SJSA1 (cell line): ENCODE measurements around the gene ANKRD33B. TPM values are rescaled to one million over a fixed set of nuclear protein-coding genes. Genes with fewer than 3 reads are reported as not detected.
"Not testable (repeated sequence)": the region's sequence is repeated elsewhere in the genome, so short reads cannot be mapped to it uniquely, and the experiment has no call there.

Experiments used
- DNase-seq, 2 experiments: peaks; one replicate each; pipeline ENCODE4 v3.0.0-alpha.2; 2015 to 2020; ENCODE audit warnings: low spot score in 2 of 2, low read depth in 1 of 2
- H3K27ac ChIP-seq: fragments of 250-450 bp; sonication (Bioruptor Pico); 2 replicates; pipeline ENCODE4 v1.5.1; 2020; ENCODE audit warnings: mild to moderate bottlenecking, moderate library complexity
- H3K27me3 ChIP-seq: fragments of 250-450 bp; sonication (Bioruptor Pico); replicated peaks from 2 replicates; pipeline ENCODE4 v1.5.1; 2020; ENCODE audit warnings: mild to moderate bottlenecking, moderate library complexity
- H3K36me3 ChIP-seq: fragments of 250-450 bp; sonication (Bioruptor Pico); 2 replicates; pipeline ENCODE4 v1.5.1; 2020; ENCODE audit warnings: mild to moderate bottlenecking
- H3K4me1 ChIP-seq: fragments of 250-450 bp; sonication (Bioruptor Pico); replicated peaks from 2 replicates; pipeline ENCODE4 v1.6.1; 2021; ENCODE audit warnings: mild to moderate bottlenecking
- H3K4me3 ChIP-seq: fragments of 250-450 bp; sonication (Bioruptor Pico); 2 replicates; pipeline ENCODE4 v1.5.1; 2020; ENCODE audit warnings: mild to moderate bottlenecking
- H3K9me3 ChIP-seq: fragments of 250-450 bp; sonication (Bioruptor Pico); replicated peaks from 2 replicates; pipeline ENCODE4 v1.5.1; 2020; ENCODE audit warnings: mild to moderate bottlenecking
- total RNA-seq: library from RNA; depleted of rRNA; stranded (reverse); fragments of >200 nt; shearing (Covaris generic); gene quantifications from 2 replicates; pipeline ENCODE4 v1.2.3, GENCODE V29; 2014

Gene ANKRD33B
- total RNA-seq, 1 experiment from 2014 or later: 10.3 TPM

GRCh38 chr5:10604975-10605374 lies 41.1 kb downstream of the ANKRD33B start:
- Histone ChIP-seq H3K4me1 (peaks cover 40% of the 10 kb centered on the region), H3K27ac (no peak overlapping the region), H3K9me3 (no peaks in the 10 kb centered on the region), H3K4me3 (no peak overlapping the region), H3K36me3 (no peaks in the 10 kb centered on the region), H3K27me3 (no peaks in the 10 kb centered on the region)
- DNase-seq: no peak

GRCh38 chr5:10606632-10607022 lies 42.8 kb downstream of the ANKRD33B start:
- H3K4me3 ChIP-seq, H3K27me3 ChIP-seq, H3K36me3 ChIP-seq, DNase-seq, H3K9me3 ChIP-seq: not testable (repeated sequence)
- H3K4me1 ChIP-seq: peaks cover 27% of the 10 kb centered on the region
- H3K27ac ChIP-seq: peak overlapping the region; percentile 55

- peaks cover 24% of the 10 kb centered on the region for H3K4me1 ChIP-seq
- no peaks in the 10 kb centered on the region for H3K27me3 ChIP-seq
- no peaks in the 10 kb centered on the region for H3K36me3 ChIP-seq
- peak; percentile 78 to 87 for DNase-seq
- H3K9me3 ChIP-seq: no peaks in the 10 kb centered on the region
- H3K27ac ChIP-seq: peak overlapping the region; percentile 55
- no peak overlapping the region for H3K4me3 ChIP-seq
Observed at GRCh38 chr5:10607023-10607665, 43.3 kb downstream of the ANKRD33B start.

- no peaks in the 10 kb centered on the region for H3K9me3 ChIP-seq
- no peak overlapping the region for H3K27ac ChIP-seq
- H3K4me3 ChIP-seq: no peak overlapping the region
- DNase-seq: no peak
- no peaks in the 10 kb centered on the region; the same call in 1 of the 2 replicates for H3K36me3 ChIP-seq
- H3K4me1 ChIP-seq: peaks cover 22% of the 10 kb centered on the region
- no peaks in the 10 kb centered on the region for H3K27me3 ChIP-seq
Observed at GRCh38 chr5:10607666-10608073, 43.8 kb downstream of the ANKRD33B start.

- not testable (repeated sequence) for DNase-seq, H3K9me3 ChIP-seq, H3K27ac ChIP-seq, H3K36me3 ChIP-seq, H3K4me3 ChIP-seq, H3K27me3 ChIP-seq
- H3K4me1 ChIP-seq: peaks cover 22% of the 10 kb centered on the region
Observed at GRCh38 chr5:10608081-10608480, 44.2 kb downstream of the ANKRD33B start.

- H3K4me1 ChIP-seq: peaks cover 22% of the 10 kb centered on the region
- H3K4me3 ChIP-seq: no peak overlapping the region
- no peaks in the 10 kb centered on the region for H3K27me3 ChIP-seq
- no peak for DNase-seq
- H3K36me3 ChIP-seq: peaks cover 2% of the 10 kb centered on the region; the same call in 1 of the 2 replicates
- H3K9me3 ChIP-seq: no peaks in the 10 kb centered on the region
- no peak overlapping the region for H3K27ac ChIP-seq
Observed at GRCh38 chr5:10610058-10610457, 46.2 kb downstream of the ANKRD33B start.

- Histone ChIP-seq H3K9me3 (no peaks in the 10 kb centered on the region), H3K36me3 (peaks cover 2% of the 10 kb centered on the region; the same call in 1 of the 2 replicates), H3K27me3 (no peaks in the 10 kb centered on the region), H3K4me1 (peaks cover 22% of the 10 kb centered on the region), H3K27ac (no peak overlapping the region), H3K4me3 (no peak overlapping the region)
- DNase-seq: no peak
Observed at GRCh38 chr5:10611290-10611689, 47.4 kb downstream of the ANKRD33B start.

- Histone ChIP-seq H3K27me3 (no peaks in the 10 kb centered on the region), H3K4me1 (peaks cover 13% of the 10 kb centered on the region), H3K27ac (no peak overlapping the region), H3K36me3 (peaks cover 2% of the 10 kb centered on the region; the same call in 1 of the 2 replicates), H3K9me3 (no peaks in the 10 kb centered on the region), H3K4me3 (no peak overlapping the region)
- DNase-seq: no peak
Observed at GRCh38 chr5:10612251-10612650, 48.4 kb downstream of the ANKRD33B start.

GRCh38 chr5:10615693-10616092 lies 51.8 kb downstream of the ANKRD33B start:
- Histone ChIP-seq H3K27ac (no peak overlapping the region), H3K27me3 (no peaks in the 10 kb centered on the region), H3K36me3 (peaks cover 21% of the 10 kb centered on the region), H3K9me3 (no peaks in the 10 kb centered on the region), H3K4me1 (peaks cover 6% of the 10 kb centered on the region; the same call in 1 of the 2 replicates), H3K4me3 (no peak overlapping the region)
- no peak for DNase-seq

- H3K27ac ChIP-seq: no peak overlapping the region
- H3K4me3 ChIP-seq: no peak overlapping the region
- no peaks in the 10 kb centered on the region for H3K27me3 ChIP-seq
- H3K9me3 ChIP-seq: no peaks in the 10 kb centered on the region
- H3K4me1 ChIP-seq: peaks cover 7% of the 10 kb centered on the region
- H3K36me3 ChIP-seq: peaks cover 29% of the 10 kb centered on the region
- no peak for DNase-seq
Observed at GRCh38 chr5:10617103-10617502, 53.2 kb downstream of the ANKRD33B start.

GRCh38 chr5:10618311-10618710 lies 54.4 kb downstream of the ANKRD33B start:
- Histone ChIP-seq H3K4me3 (no peak overlapping the region), H3K9me3 (no peaks in the 10 kb centered on the region), H3K36me3 (peaks cover 32% of the 10 kb centered on the region), H3K27me3 (no peaks in the 10 kb centered on the region), H3K27ac (no peak overlapping the region), H3K4me1 (peaks cover 10% of the 10 kb centered on the region)
- no peak for DNase-seq

- no peak overlapping the region for H3K27ac ChIP-seq
- peaks cover 10% of the 10 kb centered on the region for H3K4me1 ChIP-seq
- no peaks in the 10 kb centered on the region for H3K27me3 ChIP-seq
- no peaks in the 10 kb centered on the region for H3K9me3 ChIP-seq
- H3K4me3 ChIP-seq: no peak overlapping the region
- H3K36me3 ChIP-seq: peaks cover 33% of the 10 kb centered on the region
- DNase-seq: no peak
Observed at GRCh38 chr5:10619649-10620048, 55.8 kb downstream of the ANKRD33B start.

GRCh38 chr5:10620346-10620745 lies 56.5 kb downstream of the ANKRD33B start:
- Histone ChIP-seq H3K27me3 (no peaks in the 10 kb centered on the region), H3K36me3 (peaks cover 30% of the 10 kb centered on the region), H3K27ac (no peak overlapping the region), H3K4me1 (peaks cover 10% of the 10 kb centered on the region), H3K4me3 (no peak overlapping the region), H3K9me3 (no peaks in the 10 kb centered on the region)
- DNase-seq: no peak

- Histone ChIP-seq H3K36me3 (peaks cover 30% of the 10 kb centered on the region), H3K4me1 (peaks cover 15% of the 10 kb centered on the region), H3K9me3 (no peaks in the 10 kb centered on the region), H3K27ac (no peak overlapping the region), H3K27me3 (no peaks in the 10 kb centered on the region), H3K4me3 (no peak overlapping the region)
- DNase-seq: no peak
Observed at GRCh38 chr5:10621832-10622231, 58.0 kb downstream of the ANKRD33B start.

GRCh38 chr5:10622810-10623209 lies 58.9 kb downstream of the ANKRD33B start:
- H3K4me3 ChIP-seq: no peak overlapping the region
- no peak for DNase-seq
- H3K4me1 ChIP-seq: peaks cover 22% of the 10 kb centered on the region
- H3K36me3 ChIP-seq: peaks cover 30% of the 10 kb centered on the region
- no peaks in the 10 kb centered on the region for H3K27me3 ChIP-seq
- H3K27ac ChIP-seq: no peak overlapping the region
- no peaks in the 10 kb centered on the region for H3K9me3 ChIP-seq
